H9 (cell line): ENCODE measurements around the gene PARD3. TPM values are rescaled to one million over a fixed set of nuclear protein-coding genes. Genes with fewer than 3 reads are reported as not detected.

Experiments used
- DNase-seq: peaks from one replicate; pipeline ENCODE4 v3.0.0-alpha.2; 2017
- H2AFZ ChIP-seq: one replicate; pipeline ENCODE4 v1.6.1; 2013; ENCODE audit warnings: mild to moderate bottlenecking, low read length, control low read depth, moderate library complexity
- H2AK5ac ChIP-seq: 2 replicates; pipeline ENCODE4 v1.6.1; 2013; ENCODE audit warnings: low read length, control low read depth, mixed read lengths; ENCODE audit not compliant: insufficient read length
- H2BK120ac ChIP-seq: one replicate; pipeline ENCODE4 v1.6.1; 2013; ENCODE audit warnings: low read depth, mild to moderate bottlenecking, low read length, control low read depth, inconsistent platforms; ENCODE audit not compliant: poor library complexity, severe bottlenecking
- H2BK12ac ChIP-seq: 2 replicates; pipeline ENCODE4 v1.6.1; 2013; ENCODE audit warnings: low read length, control low read depth, mixed read lengths, low read depth; ENCODE audit not compliant: insufficient read length
- H2BK15ac ChIP-seq: 2 replicates; pipeline ENCODE4 v1.6.1; 2013; ENCODE audit warnings: low read depth, low read length, control low read depth
- H2BK20ac ChIP-seq: one replicate; pipeline ENCODE4 v1.6.1; 2013; ENCODE audit warnings: low read depth, mild to moderate bottlenecking, low read length, control low read depth, inconsistent platforms; ENCODE audit not compliant: poor library complexity, severe bottlenecking
- H2BK5ac ChIP-seq: 2 replicates; pipeline ENCODE4 v1.6.1; 2013; ENCODE audit warnings: low read length, control low read depth, mixed read lengths; ENCODE audit not compliant: insufficient read length
- H3K14ac ChIP-seq: 2 replicates; pipeline ENCODE4 v1.6.1; 2013; ENCODE audit warnings: low read length, control low read depth; ENCODE audit not compliant: insufficient read depth
- H3K18ac ChIP-seq: 2 replicates; pipeline ENCODE4 v1.6.1; 2013; ENCODE audit warnings: low read depth, mild to moderate bottlenecking, mixed read lengths, low read length, control low read depth; ENCODE audit not compliant: insufficient read length
- H3K23ac ChIP-seq: 2 replicates; pipeline ENCODE4 v1.6.1; 2013; ENCODE audit warnings: low read length, control low read depth, mixed read lengths, low read depth; ENCODE audit not compliant: insufficient read length
- H3K23me2 ChIP-seq: 2 replicates; pipeline ENCODE4 v1.6.1; 2013; ENCODE audit warnings: low read depth, mild to moderate bottlenecking, mixed read lengths, low read length, control low read depth; ENCODE audit not compliant: insufficient read length, poor library complexity, severe bottlenecking
- H3K27ac ChIP-seq: 2 replicates; pipeline ENCODE4 v1.5.1; 2013; ENCODE audit warnings: low read length, control low read depth, mixed read lengths, low read depth; ENCODE audit not compliant: insufficient read length
- H3K27me3 ChIP-seq: 2 replicates; pipeline ENCODE4 v1.6.1; 2013; ENCODE audit warnings: low read length, control low read depth, inconsistent platforms; ENCODE audit not compliant: insufficient read depth
- H3K4ac ChIP-seq: 2 replicates; pipeline ENCODE4 v1.6.1; 2013; ENCODE audit warnings: low read depth, mild to moderate bottlenecking, control low read depth, inconsistent platforms, low read length, moderate library complexity
- H3K4me1 ChIP-seq: 2 replicates; pipeline ENCODE4 v1.6.1; 2013; ENCODE audit warnings: low read length, control low read depth, inconsistent platforms; ENCODE audit not compliant: insufficient read depth
- H3K4me2 ChIP-seq: 2 replicates; pipeline ENCODE4 v1.6.1; 2013; ENCODE audit warnings: low read length, control low read depth, mixed read lengths; ENCODE audit not compliant: insufficient read length, insufficient read depth
- H3K56ac ChIP-seq: 2 replicates; pipeline ENCODE4 v1.6.1; 2013; ENCODE audit warnings: low read depth, mild to moderate bottlenecking, mixed read lengths, low read length, control low read depth; ENCODE audit not compliant: insufficient read length
- H3K79me1 ChIP-seq: 2 replicates; pipeline ENCODE4 v1.6.1; 2013; ENCODE audit warnings: low read depth, mild to moderate bottlenecking, moderate library complexity, low read length, control low read depth, inconsistent platforms; ENCODE audit not compliant: insufficient read depth, poor library complexity, severe bottlenecking
- H3K79me2 ChIP-seq: 2 replicates; pipeline ENCODE4 v1.6.1; 2013; ENCODE audit warnings: low read length, control low read depth, inconsistent platforms; ENCODE audit not compliant: insufficient read depth
- H3K9ac ChIP-seq: 2 replicates; pipeline ENCODE4 v1.6.1; 2013; ENCODE audit warnings: low read length, control low read depth, mixed read lengths; ENCODE audit not compliant: insufficient read length; ENCODE audit errors: extremely low read depth
- H3K9me3 ChIP-seq: one replicate; pipeline ENCODE4 v1.6.1; 2013; ENCODE audit warnings: low read depth, low read length, inconsistent platforms; ENCODE audit not compliant: control insufficient read depth
- H3T11ph ChIP-seq: one replicate; pipeline ENCODE4 v1.6.1; 2013; ENCODE audit warnings: mild to moderate bottlenecking, low read length, control low read depth, inconsistent platforms
- H4K20me1 ChIP-seq: one replicate; pipeline ENCODE4 v1.6.1; 2013; ENCODE audit not compliant: control insufficient read depth, insufficient read length, insufficient read depth
- H4K5ac ChIP-seq: 2 replicates; pipeline ENCODE4 v1.6.1; 2013; ENCODE audit warnings: low read depth, mild to moderate bottlenecking, mixed read lengths, low read length, control low read depth; ENCODE audit not compliant: insufficient read length
- H4K8ac ChIP-seq: replicated peaks from 2 replicates; pipeline ENCODE4 v1.6.1; 2013; ENCODE audit warnings: low read length, control low read depth, mixed read lengths, low read depth; ENCODE audit not compliant: insufficient read length
- H4K91ac ChIP-seq: 2 replicates; pipeline ENCODE4 v1.6.1; 2013; ENCODE audit warnings: low read depth, mild to moderate bottlenecking, moderate library complexity, mixed read lengths, low read length, control low read depth; ENCODE audit not compliant: insufficient read length
- H3K27ac Mint-ChIP-seq, 3 experiments: 2 replicates in 2 of 3; 3 replicates in 1 of 3; pipeline ENCODE4 v1.8.0; 2020 to 2021; ENCODE audit warnings: mixed read lengths in 3 of 3, mild to moderate bottlenecking in 1 of 3, moderate library complexity in 1 of 3
- H3K27me3 Mint-ChIP-seq: 2 replicates; pipeline ENCODE4 v1.8.0; 2021; ENCODE audit warnings: low read depth, mild to moderate bottlenecking, moderate library complexity, mixed read lengths
- H3K36me3 Mint-ChIP-seq, 3 experiments: 2 replicates in 2 of 3; 3 replicates in 1 of 3; pipeline ENCODE4 v1.8.0; 2020 to 2021; ENCODE audit warnings: low read depth in 3 of 3, mixed read lengths in 3 of 3; ENCODE audit not compliant: insufficient read depth in 1 of 3
- H3K4me1 Mint-ChIP-seq, 2 experiments: 2 replicates each; pipeline ENCODE4 v1.8.0; 2020; ENCODE audit warnings: mixed read lengths in 2 of 2
- H3K4me3 Mint-ChIP-seq, 2 experiments: 2 replicates in 1 of 2; 3 replicates in 1 of 2; pipeline ENCODE4 v1.8.0; 2020 to 2021; ENCODE audit warnings: mild to moderate bottlenecking in 2 of 2, mixed read lengths in 2 of 2, moderate library complexity in 1 of 2
- H3K9me3 Mint-ChIP-seq, 2 experiments: 2 replicates in 1 of 2; 3 replicates in 1 of 2; pipeline ENCODE4 v1.8.0; 2020; ENCODE audit warnings: mild to moderate bottlenecking in 2 of 2, mixed read lengths in 2 of 2, moderate library complexity in 1 of 2
- CTCF ChIP-seq: fragments of 200-600 bp; sonication (generic); conservative IDR thresholded peaks from 3 replicates; pipeline ENCODE4 v1.8.0; 2021; ENCODE audit warnings: antibody characterized with exemption, mild to moderate bottlenecking
- total RNA-seq: library from RNA; stranded (reverse); gene quantifications from 2 replicates; pipeline ENCODE4 v1.2.1, GENCODE V29; 2021

The PARD3 gene
- total RNA-seq, 1 experiment from 2014 or later = 44.7 TPM

GRCh38 chr10:34061841-34062240 is 753.3 kb downstream of the PARD3 start:
- Histone ChIP-seq H3K23me2 (no peaks in the 10 kb centered on the region), H3K27ac (no peak overlapping the region), H4K91ac (no peak overlapping the region), H4K5ac (no peak overlapping the region), H3K4ac (no peak overlapping the region), H3K14ac (no peak overlapping the region), H2BK20ac (no peak overlapping the region), H2BK120ac (no peak overlapping the region), H2AK5ac (no peak overlapping the region), H4K20me1 (no peaks in the 10 kb centered on the region), H3K4me2 (no peak overlapping the region), H3K23ac (no peak overlapping the region), H3K18ac (no peak overlapping the region), H3K27me3 (no peaks in the 10 kb centered on the region), H2BK12ac (no peak overlapping the region), H4K8ac (no peak overlapping the region), H3K79me1 (no peaks in the 10 kb centered on the region), H2BK15ac (no peak overlapping the region), H2AFZ (no peak overlapping the region), H3K56ac (no peak overlapping the region), H3K9ac (no peak overlapping the region), H3T11ph (no peak overlapping the region), H2BK5ac (no peak overlapping the region), H3K9me3 (no peaks in the 10 kb centered on the region), H3K4me1 (no peaks in the 10 kb centered on the region), H3K79me2 (no peaks in the 10 kb centered on the region)
- DNase-seq = no peak
- no peak for TF ChIP-seq CTCF
- Mint-ChIP-seq H3K27ac (no peak overlapping the region), H3K4me3 (no peak overlapping the region), H3K27me3 (peaks cover 2% of the 10 kb centered on the region; the same call in 1 of the 2 replicates), H3K4me1 (no peaks in the 10 kb centered on the region), H3K9me3 (peaks cover 23 to 30% of the 10 kb centered on the region in 2 experiments), H3K36me3 (peaks cover 8 to 29% (median 12%) of the 10 kb centered on the region in 3 experiments)
